HG02943 (cell line): ENCODE data around the gene ENPEP.
"Not testable (repeated sequence)": the region's sequence is repeated elsewhere in the genome, so short reads cannot be mapped to it uniquely, and the experiment has no call there.

Experiments used
- ATAC-seq: cut with Tn5 transposase; IDR thresholded peaks from one replicate; pipeline ENCODE4 v1.9.1; 2021; ENCODE audit warnings: mild to moderate bottlenecking, low read depth, moderate library complexity; ENCODE audit not compliant: unreplicated experiment

The ENPEP gene

DNA sequence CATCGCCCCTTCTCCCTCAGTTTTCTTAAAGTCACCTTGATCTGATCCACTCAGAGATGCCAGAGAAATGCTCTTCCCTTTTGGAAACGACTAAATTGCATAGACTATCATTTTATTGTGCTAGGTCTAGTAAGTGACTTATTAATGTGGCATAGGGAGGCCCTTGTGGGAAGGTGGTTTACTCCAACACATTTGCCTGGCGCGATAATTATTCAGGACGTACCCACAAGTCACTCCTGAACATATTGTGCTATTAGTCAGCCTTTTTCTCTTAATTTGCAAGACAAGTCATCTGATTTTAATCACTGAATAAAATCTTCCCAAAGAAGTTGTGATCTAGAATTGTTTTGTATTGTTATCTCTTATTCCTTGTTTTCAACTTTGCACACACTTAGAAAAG lies 7.6 kb downstream of the ENPEP start:
- no peak for ATAC-seq

DNA sequence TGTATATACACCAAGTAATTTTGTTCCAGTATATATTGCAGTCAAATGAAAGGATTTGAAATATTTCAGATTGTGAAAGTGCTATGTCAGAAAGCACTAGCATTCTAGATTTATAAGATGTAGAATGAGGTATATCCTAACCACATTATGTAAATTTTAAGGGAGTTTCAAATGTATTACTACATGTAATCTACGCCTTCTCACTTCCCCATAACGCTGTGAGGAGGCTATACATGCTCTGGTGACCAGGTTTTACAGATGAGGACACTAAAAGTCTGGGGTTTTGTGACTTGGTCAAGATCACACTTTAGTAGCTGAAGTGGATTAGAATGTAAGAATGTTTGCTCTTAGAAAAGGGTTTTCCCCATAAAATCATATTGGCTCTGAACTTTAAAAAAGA lies 8.1 kb downstream of the ENPEP start:
- peak; percentile 100 for ATAC-seq

DNA sequence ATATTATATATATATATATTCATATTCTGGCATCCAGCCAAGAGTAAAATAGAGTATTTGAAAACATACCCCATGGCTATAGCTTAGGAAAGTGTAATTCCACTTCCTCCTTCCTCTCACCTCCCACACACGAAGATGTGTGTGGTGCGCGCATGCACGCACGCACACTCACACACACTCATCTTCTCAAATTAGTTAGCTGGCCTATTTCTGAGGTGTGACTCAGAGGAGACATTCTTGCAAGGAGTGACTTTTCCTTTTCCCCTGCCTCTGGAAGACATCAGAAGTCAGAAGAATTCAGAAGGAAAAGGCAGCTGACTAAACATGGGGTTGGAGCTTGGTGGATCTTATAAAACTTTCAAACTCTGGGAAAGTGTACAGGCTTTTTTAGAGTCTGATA lies 8.8 kb downstream of the ENPEP start:
- ATAC-seq: no peak

DNA sequence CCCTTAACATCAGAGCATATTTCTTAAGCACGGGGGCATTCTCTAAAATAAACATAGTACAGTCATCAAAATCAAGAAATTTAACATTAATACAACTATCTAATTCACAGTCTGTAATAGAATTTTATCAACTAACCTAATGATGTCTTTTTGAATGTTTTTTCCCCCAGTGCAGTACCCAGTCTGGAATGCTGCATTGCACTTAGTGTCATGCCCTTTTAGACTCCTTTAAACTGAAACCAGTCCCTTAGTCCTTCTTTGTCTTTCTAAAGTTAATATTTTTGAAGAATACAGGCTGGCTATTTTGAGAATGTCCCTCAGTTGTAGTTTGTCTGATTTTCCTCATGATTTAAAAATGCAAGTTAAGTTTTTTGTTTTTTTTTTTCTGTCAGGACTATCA lies 9.5 kb downstream of the ENPEP start:
- no peak for ATAC-seq

DNA sequence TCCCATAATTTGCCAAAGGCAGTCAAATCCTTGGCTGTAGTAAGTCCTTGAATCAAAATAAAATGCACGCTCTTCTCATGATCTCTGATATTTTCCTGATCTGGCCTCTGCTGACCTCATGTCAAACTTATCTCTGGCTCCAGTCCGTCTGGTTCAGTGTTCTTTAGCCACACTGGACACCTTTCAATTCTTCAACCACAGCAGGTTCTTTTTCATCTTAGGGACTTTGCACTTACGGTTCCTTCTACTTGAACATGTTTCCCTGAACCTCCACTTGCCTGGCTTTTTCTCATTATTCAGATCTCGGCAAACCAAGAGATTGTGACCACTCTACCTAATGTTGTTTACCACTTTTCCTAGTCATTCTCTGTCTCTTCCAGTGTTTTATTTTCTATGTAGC lies 10.3 kb downstream of the ENPEP start:
- no peak for ATAC-seq

DNA sequence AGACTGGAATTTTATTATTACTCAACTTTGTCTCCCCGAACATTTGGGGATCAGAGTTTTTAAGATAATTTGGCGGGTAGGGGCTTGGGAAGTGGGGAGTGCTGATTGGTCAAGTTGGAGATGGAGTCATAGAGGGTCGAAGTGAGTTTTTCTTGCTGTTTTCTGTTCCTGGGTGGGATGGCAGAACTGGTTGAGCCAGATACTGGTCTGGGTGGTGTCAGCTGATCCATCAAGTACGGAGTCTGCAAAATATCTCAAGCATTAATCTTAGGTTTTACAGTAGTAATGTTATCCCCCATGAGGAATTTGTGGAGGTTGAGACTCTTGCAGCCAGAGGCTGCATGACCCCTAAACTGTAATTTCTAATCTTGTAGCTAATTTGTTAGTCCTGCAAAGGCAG lies 10.9 kb downstream of the ENPEP start:
- not testable (repeated sequence) for ATAC-seq

DNA sequence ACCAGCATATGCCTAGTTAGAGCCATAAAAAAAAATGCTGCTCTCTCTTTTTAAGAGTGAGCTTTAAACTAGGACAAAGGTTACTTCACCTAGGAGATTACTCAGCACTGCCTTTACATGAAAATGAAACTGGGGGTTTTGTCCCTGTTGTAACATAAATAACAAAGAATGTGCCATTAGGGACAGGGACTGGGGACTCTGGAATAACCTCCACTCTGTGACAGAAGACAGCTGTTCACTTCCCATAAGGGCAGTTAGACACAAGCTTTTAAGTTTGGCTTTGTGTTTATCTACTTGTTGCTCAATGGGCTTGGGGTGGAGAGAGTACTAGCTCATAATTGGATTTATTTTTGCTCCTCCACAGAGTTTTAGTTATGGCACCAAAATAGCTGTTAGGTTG lies 11.9 kb downstream of the ENPEP start:
- no peak for ATAC-seq

DNA sequence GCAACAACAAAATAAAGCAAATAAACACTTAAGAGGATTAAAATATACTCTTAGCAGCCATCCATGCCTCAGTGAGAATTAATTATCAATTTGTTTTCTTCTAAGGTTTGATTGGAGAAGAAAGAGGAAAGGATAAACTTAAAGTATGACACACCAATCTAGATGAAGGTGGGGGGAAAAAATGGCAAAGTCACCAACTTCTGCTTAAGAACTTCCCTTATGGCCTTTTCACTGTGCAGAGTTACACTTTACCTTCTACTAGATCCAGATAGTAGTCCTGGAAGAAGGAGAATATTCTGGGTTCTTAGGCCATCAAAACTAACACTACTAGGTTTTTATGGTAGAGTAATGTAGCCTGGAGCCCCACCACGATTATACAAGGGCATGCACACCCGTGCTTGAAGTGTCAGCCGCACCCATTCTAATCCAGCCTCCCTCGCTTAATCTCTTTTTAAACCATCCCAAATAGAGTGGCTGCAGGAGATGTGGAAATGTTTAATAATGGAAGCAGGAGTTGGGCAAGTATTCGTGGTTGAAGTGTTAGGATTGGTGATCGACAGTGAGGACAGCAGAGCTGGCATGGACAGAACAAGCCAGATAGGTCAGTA lies 14.1 kb downstream of the ENPEP start:
- no peak for ATAC-seq

DNA sequence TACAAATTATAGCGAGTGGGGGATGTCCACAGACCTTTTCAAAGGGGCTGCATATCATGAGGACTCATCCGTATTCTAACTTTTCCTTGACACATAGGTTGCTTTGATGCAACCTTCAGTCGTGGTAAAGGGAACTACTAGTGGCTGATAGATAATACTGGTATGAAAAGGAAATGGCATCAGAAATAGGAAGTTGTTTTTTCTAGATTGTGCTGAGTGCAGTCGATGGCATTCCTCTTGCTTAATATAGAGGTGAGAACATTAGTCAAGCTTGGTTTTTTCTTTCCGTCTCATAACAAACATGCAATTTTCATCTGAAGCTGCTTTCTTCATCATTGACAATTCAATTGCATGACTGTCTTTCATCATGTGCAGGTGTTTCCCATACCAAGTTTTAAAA lies 16.6 kb downstream of the ENPEP start:
- ATAC-seq: no peak

DNA sequence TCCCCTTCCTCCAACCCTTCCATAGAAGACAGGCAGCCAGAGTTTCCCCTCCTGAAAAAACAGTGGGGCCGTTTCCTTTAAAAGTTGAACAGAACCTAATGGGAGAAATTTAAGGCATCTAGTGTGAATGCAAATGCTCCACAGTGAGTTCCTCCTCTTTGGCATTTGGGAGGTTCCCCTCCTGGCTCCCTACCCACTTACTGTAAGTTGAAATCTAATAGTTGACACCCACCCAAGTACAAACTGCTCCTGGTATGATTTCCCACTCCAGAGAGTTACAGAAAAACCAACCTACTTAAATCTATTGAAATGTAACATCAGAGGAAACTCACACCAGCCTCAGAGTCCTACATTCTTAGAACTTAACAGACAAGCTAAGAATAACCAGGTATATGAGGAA lies 17.6 kb downstream of the ENPEP start:
- ATAC-seq: no peak

DNA sequence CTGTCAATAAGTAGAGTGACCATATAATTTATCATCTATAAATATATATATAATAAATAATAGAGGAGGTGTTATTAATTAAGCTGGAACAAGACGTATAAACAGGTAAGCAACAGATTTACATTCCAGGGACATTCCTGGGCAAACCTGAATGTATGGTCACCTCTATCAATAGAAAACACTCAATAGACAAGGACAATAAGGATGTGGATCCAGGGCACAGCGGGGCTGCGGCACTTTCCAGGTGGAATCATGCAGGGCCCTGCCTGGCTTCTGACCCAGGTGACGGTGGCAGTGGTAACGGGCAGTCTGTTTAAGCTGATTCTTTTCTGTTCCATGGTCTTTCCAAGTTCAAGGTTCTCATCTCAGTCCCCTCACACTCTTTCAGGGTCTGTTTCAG lies 22.5 kb downstream of the ENPEP start:
- ATAC-seq: no peak

DNA sequence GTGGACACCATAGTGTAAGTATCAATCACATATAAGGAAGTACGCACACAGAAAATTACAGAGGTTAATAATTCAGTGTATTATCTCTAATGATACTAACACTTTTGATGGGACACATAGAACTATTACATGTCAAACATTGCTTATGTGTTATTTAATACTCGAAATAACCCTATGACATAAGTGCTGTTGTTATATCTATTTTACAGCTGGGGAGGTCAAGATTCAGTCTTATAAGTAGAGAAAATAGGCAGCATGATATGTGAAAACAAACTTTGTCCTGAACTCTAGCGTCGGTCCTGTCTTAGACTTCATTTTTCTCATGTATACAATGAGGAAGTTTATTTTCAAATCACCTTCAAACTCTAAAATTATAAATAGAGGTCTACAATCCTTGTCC lies 23.2 kb downstream of the ENPEP start:
- ATAC-seq: no peak

DNA sequence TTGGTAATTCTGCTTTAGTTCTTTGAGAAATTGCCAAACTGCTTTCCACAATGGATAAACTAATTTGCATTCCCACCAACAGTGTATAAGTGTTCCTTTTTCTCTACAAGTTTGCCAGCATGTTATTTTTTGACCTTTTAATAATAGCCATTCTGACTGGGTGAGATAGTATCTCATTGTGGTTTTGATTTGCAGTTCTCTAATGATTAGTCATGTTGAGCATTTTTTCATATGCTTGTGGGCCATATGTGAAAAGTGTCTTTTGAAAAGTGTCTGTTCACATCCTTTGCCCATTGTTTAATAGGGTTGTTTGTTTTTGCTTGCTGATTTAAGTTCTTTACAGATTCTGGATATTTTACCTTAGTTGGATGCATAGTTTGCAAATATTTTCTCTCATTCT lies 25.9 kb downstream of the ENPEP start:
- no peak for ATAC-seq

DNA sequence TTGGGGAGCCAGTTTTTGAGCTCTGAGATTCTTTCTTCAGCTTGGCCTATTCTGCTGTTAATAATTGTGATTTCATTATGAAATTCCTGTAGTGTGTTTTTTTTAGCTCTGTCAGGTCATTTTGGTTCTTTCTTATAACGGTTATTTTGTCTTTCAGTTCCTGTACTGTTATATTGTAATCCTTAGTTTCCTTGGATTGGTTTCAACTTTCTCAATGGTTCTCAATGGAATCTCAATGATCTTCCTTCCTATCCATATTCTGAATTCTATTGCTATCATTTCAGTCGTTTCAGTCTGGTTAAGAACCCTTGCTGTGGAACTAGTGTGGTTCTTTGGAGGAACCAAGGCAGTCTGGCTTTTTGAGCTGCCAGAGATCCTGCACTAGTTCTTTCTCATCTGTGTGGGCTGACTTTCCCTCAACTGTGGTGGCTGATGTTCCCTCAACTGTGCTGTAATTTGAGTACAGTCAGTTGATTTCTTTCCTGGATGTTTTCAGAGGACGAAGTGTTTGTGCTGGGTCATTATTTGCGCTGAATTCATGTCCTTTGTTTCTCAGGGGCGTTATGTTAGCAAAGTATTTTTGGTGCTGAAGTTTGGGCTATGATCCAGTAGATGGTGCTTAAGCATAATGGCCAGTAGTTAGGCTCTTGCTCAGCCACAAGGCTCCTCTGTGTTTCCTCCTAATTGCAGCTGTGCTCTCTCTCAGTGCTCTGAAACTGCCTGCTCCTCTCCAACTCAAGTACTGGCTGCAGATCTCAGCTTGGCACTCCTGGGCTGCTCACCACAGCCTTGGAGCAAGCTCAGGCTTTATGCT lies 27.5 kb downstream of the ENPEP start:
- no peak for ATAC-seq

DNA sequence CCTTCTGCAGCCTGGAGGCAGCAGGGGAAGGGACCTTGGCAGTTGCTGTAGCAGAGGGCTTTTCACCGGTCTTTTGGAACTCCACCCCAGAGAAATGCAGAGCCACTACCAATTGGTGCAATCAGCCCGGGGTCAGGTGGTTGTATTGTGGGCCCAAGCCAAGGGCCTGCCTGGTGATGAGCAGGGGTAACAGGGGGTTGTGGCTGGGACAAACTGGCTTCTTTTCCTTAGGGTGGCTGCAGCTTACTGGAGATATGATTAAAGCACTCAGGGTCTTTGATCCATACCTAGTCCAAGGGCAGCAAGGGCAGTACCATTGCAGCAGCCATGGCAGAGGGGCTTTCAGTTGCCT lies 28.1 kb downstream of the ENPEP start:
- no peak for ATAC-seq

DNA sequence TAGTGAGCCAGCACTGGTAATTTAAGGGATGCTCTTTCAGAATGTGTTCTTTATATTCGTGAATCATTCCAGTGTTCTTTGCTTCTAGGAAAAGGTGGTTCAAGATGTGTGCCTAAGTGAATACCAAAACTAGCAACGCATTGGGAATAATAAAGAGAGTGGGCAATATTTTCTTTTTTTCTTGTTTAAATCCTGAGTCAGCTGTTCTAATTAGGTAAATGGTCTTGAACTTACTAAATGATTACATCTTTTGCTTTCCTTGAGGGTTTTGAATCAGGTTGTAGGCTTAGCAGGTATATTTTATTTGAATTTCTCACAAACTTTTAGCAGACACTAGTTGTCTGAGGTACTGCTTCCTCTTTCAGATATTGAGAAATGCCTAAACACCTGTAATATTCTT lies 29.5 kb downstream of the ENPEP start:
- ATAC-seq: no peak

DNA sequence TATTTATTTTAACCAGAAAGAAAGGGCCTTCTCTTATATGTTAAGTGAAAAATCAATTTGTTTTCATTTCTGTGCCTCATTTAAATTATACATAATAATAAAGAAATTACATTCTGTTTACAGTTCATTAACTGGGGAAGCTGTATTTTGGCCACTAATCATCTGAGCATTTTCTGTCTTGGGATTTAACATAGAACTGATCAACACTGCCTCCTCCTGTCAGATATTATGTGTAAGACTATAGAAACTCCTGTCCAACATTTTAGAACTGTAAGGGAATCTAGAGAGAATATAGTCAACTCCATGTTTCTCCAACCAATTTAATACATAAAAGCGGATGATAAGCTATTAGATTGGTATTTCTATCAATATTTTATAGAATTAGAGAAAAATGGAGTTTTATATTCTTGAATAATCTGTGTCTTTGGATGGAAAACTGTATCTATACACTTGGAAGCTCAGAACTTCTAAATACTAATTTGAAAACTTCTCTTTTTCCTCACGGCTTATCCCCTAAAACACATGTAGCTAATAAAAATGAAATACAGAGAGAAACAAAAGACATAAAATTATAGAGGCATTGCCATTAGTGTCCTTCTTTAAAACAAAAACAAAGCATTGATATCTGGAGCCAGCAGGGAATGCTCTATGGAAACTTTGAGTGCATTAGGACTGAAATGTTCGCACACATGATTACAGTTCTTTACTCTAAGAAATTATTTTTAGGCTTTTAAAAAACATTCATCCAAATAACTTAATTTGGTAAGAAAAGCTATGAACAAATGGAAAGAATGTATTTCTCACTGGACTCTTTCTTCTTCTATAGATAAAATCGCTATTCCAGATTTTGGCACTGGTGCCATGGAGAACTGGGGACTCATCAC lies 33.1 kb downstream of the ENPEP start:
- ATAC-seq: no peak

DNA sequence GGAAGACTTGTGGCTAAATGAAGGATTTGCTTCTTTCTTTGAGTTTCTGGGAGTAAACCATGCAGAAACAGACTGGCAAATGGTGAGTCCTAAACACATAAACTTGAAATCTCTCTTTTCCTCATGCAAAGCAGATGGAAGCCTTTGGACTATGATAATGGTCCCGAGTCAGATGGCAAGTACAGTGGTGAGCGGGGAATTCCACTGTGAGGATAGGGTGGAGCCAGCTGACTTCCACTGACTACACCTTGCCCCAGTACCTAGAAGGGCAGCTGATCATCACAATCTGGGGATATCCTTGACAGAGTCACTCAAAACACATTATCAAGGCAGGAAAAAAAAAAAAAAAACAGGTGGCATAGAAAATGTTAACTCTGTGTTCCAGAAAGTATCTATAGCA lies 34.3 kb downstream of the ENPEP start:
- ATAC-seq: no peak

DNA sequence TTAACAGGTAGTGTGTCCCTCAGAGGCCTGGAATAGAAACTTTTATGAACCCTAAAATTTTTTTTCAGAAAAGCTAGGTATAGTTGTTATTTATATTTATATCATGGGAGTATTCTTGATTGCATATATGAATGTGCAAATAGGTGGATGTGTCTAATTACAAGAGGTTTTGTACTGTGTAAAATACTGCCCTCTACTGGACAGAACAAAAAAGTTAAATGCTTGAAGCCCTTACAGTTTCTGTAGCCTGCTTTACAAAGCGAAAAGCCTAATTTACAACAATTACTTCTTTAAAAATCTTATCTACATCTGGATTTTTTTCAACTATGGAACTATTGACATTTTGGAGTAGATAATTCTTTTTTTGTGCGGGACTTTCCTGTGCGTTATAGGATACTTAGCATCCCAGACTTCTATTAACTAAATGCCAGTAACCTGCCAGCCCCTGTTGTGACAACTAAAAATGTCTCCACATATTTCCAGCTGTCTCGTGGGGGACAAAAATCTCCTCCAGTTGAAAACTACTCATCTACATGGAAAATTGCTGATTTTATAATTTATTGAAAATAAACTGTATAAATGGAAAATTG lies 35.1 kb downstream of the ENPEP start:
- no peak for ATAC-seq

DNA sequence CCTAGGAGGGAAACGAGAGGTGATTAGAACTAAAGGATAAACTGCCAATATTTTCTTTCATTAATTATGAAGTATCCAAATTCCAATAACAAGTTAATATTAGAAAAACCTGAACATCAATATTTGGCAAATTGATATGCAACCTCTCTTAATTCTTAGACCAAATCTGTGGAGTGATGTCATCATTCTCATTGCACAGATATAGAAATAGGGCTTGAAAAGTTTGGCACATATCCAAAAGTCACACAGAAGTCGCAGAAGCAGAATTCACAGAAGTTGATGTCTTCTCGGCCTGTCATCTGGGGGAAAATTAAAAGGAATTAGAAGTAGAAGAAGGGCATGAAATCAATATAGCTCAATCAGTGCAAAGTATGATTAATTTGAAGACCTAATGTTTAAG lies 36.9 kb downstream of the ENPEP start:
- ATAC-seq: no peak

DNA sequence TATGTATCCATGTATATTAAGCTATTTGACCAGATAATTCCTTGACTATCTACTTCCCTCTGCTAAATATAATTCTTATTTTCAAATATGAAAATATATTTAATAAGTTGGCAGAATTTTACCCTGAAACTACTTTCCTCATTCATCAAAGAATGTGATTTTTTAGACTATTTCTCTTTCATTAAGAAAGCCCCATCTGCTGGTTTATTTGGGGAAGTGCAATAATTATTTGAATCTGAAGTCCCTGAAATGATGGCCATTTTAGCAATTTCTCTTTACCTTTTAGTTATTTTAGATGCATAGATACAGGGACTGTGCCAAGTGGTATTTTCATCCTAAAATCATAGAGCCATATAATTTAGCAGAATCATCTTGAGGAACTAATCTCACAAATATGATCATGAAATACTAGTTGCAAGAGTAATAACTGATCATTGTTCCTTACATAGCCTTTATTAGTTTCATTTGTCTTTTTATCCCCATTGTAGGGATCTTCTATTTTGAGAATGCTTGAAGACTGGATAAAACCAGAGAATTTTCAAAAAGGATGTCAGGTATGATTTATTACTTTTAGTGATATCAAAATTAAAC lies 39.0 kb downstream of the ENPEP start:
- no peak for ATAC-seq
